ENCODE data around the gene PAOX. TPM values are rescaled to one million over a fixed set of nuclear protein-coding genes. Genes with fewer than 3 reads are reported as not detected.

The PAOX gene
- total and polyA plus RNA-seq, 2 of the 13 experiments (the other 11 are each of a cell fraction or from before 2014, with no cell fraction given): 0.49 to 0.77 TPM

GRCh38 chr10:133358162-133358924 lies 20.7 kb upstream of the PAOX start (continued):
- no peak for TF ChIP-seq THYN1 (CRISPR knock-in tag; IDR thresholded peaks at IDR 0.05; ENCODE audit: borderline replicate concordance, low read depth)
- TF ChIP-seq HNRNPK (IDR thresholded peaks at IDR 0.05; ENCODE audit: low read depth, low read length, poor library complexity, severe bottlenecking): peak; percentile 12
- no peak for TF ChIP-seq KLF15 (CRISPR knock-in tag; IDR thresholded peaks at IDR 0.05; ENCODE audit: borderline replicate concordance)
- 0 out of 2 replicates have a peak, but pooled peaks have one; percentile 26 for TF ChIP-seq IRF2 (CRISPR knock-in tag; IDR thresholded peaks at IDR 0.05)
- no peak for TF ChIP-seq ZNF570 (CRISPR knock-in tag; IDR thresholded peaks at IDR 0.05; ENCODE audit: borderline replicate concordance)
- TF ChIP-seq ZMYM3 (CRISPR knock-in tag; IDR thresholded peaks at IDR 0.05): peak; percentile 33; the same call in 1 of the 2 replicates
- 0 out of 2 replicates have a peak, but pooled peaks have one; percentile 40 for TF ChIP-seq ETV6 (CRISPR knock-in tag; conservative IDR thresholded peaks at IDR 0.05)
- TF ChIP-seq SP4 (CRISPR knock-in tag; IDR thresholded peaks at IDR 0.05): peak; percentile 12; the same call in 1 of the 2 replicates
- TF ChIP-seq GABPB1 (CRISPR knock-in tag; IDR thresholded peaks at IDR 0.05): peak; percentile 40; the same call in 1 of the 2 replicates
- TF ChIP-seq ZNF607 (CRISPR knock-in tag; IDR thresholded peaks at IDR 0.05; ENCODE audit: borderline replicate concordance): peak; percentile 73; the same call in 1 of the 2 replicates
- TF ChIP-seq ZNF740 (CRISPR knock-in tag; IDR thresholded peaks at IDR 0.05): no peak
- peak; percentile 36; the same call in 1 of the 2 replicates for TF ChIP-seq ZIK1 (CRISPR knock-in tag; IDR thresholded peaks at IDR 0.05; ENCODE audit: borderline replicate concordance, low read depth)
- TF ChIP-seq RORA (CRISPR knock-in tag; IDR thresholded peaks at IDR 0.05): no peak
- TF ChIP-seq GATAD2A (CRISPR knock-in tag; IDR thresholded peaks at IDR 0.05): peak; percentile 39; the same call in 1 of the 2 replicates
- 0 out of 2 replicates have a peak, but pooled peaks have one; percentile 30 for TF ChIP-seq ZNF678 (CRISPR knock-in tag; IDR thresholded peaks at IDR 0.05)
- no peak for TF ChIP-seq LCORL (IDR thresholded peaks at IDR 0.05)
- peak; percentile 50; the same call in 1 of the 2 replicates for TF ChIP-seq LCORL (CRISPR knock-in tag; IDR thresholded peaks at IDR 0.05)
- TF ChIP-seq POGK (CRISPR knock-in tag; conservative IDR thresholded peaks at IDR 0.05): peak; percentile 62; the same call in 1 of the 2 replicates
- peak; percentile 42; the same call in 1 of the 2 replicates for TF ChIP-seq ZNF333 (CRISPR knock-in tag; IDR thresholded peaks at IDR 0.05; ENCODE audit: borderline replicate concordance)
- TF ChIP-seq CSRNP1 (CRISPR knock-in tag; IDR thresholded peaks at IDR 0.05): peak; percentile 39; the same call in 1 of the 2 replicates
- no peak for TF ChIP-seq EHMT2 (IDR thresholded peaks at IDR 0.05; ENCODE audit: borderline replicate concordance, low read depth, low read length)
- TF ChIP-seq ZNF772 (CRISPR knock-in tag; IDR thresholded peaks at IDR 0.05): no peak; the same call in 1 of the 2 replicates
- no peak for TF ChIP-seq ELF1 (CRISPR knock-in tag; IDR thresholded peaks at IDR 0.05)
- no peak for TF ChIP-seq SETDB1 (CRISPR knock-in tag; IDR thresholded peaks at IDR 0.05; ENCODE audit: borderline replicate concordance)
- no peak for TF ChIP-seq RFX1 (IDR thresholded peaks at IDR 0.05)
- peak; percentile 63; the same call in 1 of the 2 replicates for TF ChIP-seq ZNF816 (CRISPR knock-in tag; IDR thresholded peaks at IDR 0.05; ENCODE audit: borderline replicate concordance)
- TF ChIP-seq RARA (CRISPR knock-in tag; IDR thresholded peaks at IDR 0.05): peak; percentile 16; the same call in 1 of the 2 replicates
- no peak; the same call in 1 of the 2 replicates for TF ChIP-seq ARNTL (CRISPR knock-in tag; IDR thresholded peaks at IDR 0.05)

All from HepG2 (cell line).